Endothelial cell of hepatic sinusoid (primary cell): ENCODE results near the gene OSBPL8.
"Not testable (repeated sequence)": the region's sequence is repeated elsewhere in the genome, so short reads cannot be mapped to it uniquely, and the experiment has no call there.

Source experiments
- in situ Hi-C: cut with HindIII; loops from 2 replicates; pipeline ENCODE4 v1.10.0; 2017; ENCODE audit warnings: low sequenced_read_pairs

The OSBPL8 gene

GRCh38 chr12:76532520-76532919 is 27.1 kb downstream of the OSBPL8 start:
- in situ Hi-C loops: no loop called here

GRCh38 chr12:76531056-76531455 is 28.5 kb downstream of the OSBPL8 start:
- in situ Hi-C loops: no loop called here

- in situ Hi-C loops: no loop called here
Observed at GRCh38 chr12:76530516-76530915, 29.1 kb downstream of the OSBPL8 start.

- in situ Hi-C loops: no loop called here
Observed at GRCh38 chr12:76529226-76529918, 30.2 kb downstream of the OSBPL8 start.

- in situ Hi-C loops: no loop called here
Observed at GRCh38 chr12:76523408-76523807, 36.2 kb downstream of the OSBPL8 start.

- in situ Hi-C loops: no loop called here
Observed at GRCh38 chr12:76520348-76520747, 39.2 kb downstream of the OSBPL8 start.

GRCh38 chr12:76519538-76519937 is 40.0 kb downstream of the OSBPL8 start:
- in situ Hi-C loops: no loop called here

GRCh38 chr12:76518699-76519098 is 40.9 kb downstream of the OSBPL8 start:
- in situ Hi-C loops: no loop called here

- in situ Hi-C loops: no loop called here
Observed at GRCh38 chr12:76515271-76515670, 44.3 kb downstream of the OSBPL8 start.

- in situ Hi-C loops: not testable (repeated sequence)
Observed at GRCh38 chr12:76511116-76511716, 48.4 kb downstream of the OSBPL8 start.

- in situ Hi-C loops: no loop called here
Observed at GRCh38 chr12:76508128-76508980, 51.2 kb downstream of the OSBPL8 start.

GRCh38 chr12:76506149-76506548 is 53.4 kb downstream of the OSBPL8 start:
- in situ Hi-C loops: no loop called here

- in situ Hi-C loops: no loop called here
Observed at GRCh38 chr12:76505050-76505449, 54.5 kb downstream of the OSBPL8 start.

GRCh38 chr12:76504606-76505005 is 55.0 kb downstream of the OSBPL8 start:
- in situ Hi-C loops: no loop called here

- in situ Hi-C loops: no loop called here
Observed at GRCh38 chr12:76503957-76504356, 55.6 kb downstream of the OSBPL8 start.

GRCh38 chr12:76501390-76501789 is 58.2 kb downstream of the OSBPL8 start:
- in situ Hi-C loops: no loop called here

GRCh38 chr12:76499136-76499535 is 60.4 kb downstream of the OSBPL8 start:
- in situ Hi-C loops: not testable (repeated sequence)

- in situ Hi-C loops: no loop called here
Observed at GRCh38 chr12:76495556-76495955, 64.0 kb downstream of the OSBPL8 start.

GRCh38 chr12:76491292-76491691 is 68.3 kb downstream of the OSBPL8 start:
- in situ Hi-C loops: no loop called here

- in situ Hi-C loops: no loop called here
Observed at GRCh38 chr12:76490763-76491162, 68.8 kb downstream of the OSBPL8 start.

GRCh38 chr12:76489737-76490136 is 69.8 kb downstream of the OSBPL8 start:
- in situ Hi-C loops: no loop called here

- in situ Hi-C loops: no loop called here
Observed at GRCh38 chr12:76486011-76486410, 73.6 kb downstream of the OSBPL8 start.
